ENCODE data around the gene MANBA.

DNA sequence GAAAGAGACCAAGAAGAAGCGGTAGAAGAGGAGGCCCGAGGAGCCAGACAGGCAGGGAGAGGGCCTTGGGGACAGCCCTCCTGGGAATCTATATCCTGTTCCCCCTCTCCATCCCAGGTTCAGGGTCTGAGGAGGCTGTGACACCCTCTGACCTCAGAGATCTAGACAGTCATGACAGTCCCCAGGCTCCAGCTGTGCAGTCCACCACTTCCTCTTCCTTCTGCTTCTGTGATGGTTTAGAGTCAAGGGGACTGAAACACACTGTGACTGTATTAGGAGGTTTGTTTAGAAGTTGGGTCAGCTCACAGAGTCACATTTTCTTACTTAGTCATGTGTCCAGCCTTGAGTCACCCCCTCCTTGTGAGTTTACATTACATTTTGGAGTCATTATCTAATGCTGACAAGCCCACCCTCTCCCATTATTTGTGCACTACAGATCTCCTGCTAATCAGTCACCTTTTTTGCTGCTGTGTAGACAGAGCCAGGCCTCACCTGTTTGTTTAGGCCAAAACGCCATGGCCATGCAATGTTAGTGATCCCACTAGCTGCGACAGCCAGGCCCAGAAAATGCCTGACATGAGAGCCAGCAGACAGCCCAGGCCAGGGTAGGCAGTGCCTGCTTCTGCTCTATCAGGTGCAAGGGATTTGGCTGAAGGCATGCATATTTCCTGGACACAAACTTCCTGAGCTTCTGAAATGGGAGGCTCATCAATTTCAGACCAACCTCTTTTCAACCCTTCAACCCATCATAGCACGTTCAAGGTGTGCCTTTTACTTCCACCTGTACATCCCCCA is 26.0 kb downstream of the MANBA start:
- TF ChIP-seq, protein P1, sequence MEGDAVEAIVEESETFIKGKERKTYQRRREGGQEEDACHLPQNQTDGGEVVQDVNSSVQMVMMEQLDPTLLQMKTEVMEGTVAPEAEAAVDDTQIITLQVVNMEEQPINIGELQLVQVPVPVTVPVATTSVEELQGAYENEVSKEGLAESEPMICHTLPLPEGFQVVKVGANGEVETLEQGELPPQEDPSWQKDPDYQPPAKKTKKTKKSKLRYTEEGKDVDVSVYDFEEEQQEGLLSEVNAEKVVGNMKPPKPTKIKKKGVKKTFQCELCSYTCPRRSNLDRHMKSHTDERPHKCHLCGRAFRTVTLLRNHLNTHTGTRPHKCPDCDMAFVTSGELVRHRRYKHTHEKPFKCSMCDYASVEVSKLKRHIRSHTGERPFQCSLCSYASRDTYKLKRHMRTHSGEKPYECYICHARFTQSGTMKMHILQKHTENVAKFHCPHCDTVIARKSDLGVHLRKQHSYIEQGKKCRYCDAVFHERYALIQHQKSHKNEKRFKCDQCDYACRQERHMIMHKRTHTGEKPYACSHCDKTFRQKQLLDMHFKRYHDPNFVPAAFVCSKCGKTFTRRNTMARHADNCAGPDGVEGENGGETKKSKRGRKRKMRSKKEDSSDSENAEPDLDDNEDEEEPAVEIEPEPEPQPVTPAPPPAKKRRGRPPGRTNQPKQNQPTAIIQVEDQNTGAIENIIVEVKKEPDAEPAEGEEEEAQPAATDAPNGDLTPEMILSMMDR (IDR thresholded peaks at IDR 0.05; ENCODE audit: insufficient read depth, low read length, poor library complexity, severe bottlenecking), result no peak
- no peak for TF ChIP-seq EZH2phosphoT487 (conservative IDR thresholded peaks at IDR 0.05; ENCODE audit: low read length)
